ENCODE results near the gene SNN.

The SNN gene

GRCh38 chr16:11679941-11680911, 12.0 kb downstream of the SNN start:
- no peak for DNase-seq (ENCODE audit: low read depth)

GRCh38 chr16:11681556-11681955, 13.3 kb downstream of the SNN start:
- no peak for DNase-seq (ENCODE audit: low read depth)

DNA sequence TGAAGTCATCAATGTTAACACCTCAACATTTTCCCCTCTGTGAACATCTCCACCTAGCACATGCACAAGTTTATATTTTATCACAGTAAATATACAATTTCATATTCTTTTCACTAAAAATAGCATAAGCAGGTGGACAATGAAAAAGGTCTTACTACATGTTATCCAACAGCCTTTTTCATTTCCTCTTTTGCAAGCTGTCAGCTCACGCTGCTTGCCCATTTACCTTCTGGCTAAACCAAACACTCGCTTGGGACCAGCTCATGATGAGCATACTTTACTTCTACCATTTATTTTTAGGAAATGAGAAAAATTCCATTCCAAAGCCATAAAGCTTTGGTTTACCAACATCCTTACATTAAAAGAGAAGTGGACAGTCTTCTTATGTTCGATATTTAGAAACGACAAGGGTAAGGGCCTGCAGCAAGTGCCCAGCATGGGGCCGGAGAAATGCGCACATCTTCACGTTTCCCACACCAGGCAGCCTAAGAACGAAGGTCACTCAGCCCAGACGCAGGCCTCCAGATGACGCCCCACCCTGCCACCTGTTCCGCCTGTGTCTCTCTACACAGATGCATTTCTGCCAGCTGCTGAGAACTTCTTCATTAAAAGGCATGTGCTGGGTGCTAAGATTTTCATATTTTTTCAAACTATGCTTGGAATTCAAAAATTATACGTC, 13.9 kb downstream of the SNN start:
- no peak for DNase-seq (ENCODE audit: low read depth)

DNA sequence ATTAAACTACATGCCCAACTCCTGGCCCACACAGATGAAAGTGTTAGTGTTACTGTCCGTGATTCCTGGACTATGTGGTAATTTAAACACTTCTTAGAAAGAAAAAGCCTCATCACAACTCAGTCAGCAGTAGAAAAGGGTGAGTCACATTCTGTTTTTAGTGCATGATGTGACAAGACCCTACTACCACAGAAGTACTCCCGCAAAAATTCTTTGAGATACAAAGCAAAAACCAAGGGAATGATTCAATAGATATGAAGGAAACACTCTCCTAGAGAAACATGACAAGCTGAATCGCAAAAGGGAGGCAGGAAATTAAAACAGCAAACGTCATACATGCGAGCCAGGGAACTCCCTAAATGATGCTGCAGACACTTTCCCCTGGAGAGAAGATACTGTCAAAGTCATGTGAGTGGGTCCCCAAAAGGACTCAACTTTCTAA, 14.4 kb downstream of the SNN start:
- peak; percentile 56 for DNase-seq (ENCODE audit: low read depth)

GRCh38 chr16:11683145-11683544, 14.9 kb downstream of the SNN start:
- DNase-seq (ENCODE audit: low read depth) = no peak

GRCh38 chr16:11684231-11685025, 16.2 kb downstream of the SNN start:
- DNase-seq (ENCODE audit: low read depth) = no peak

DNA sequence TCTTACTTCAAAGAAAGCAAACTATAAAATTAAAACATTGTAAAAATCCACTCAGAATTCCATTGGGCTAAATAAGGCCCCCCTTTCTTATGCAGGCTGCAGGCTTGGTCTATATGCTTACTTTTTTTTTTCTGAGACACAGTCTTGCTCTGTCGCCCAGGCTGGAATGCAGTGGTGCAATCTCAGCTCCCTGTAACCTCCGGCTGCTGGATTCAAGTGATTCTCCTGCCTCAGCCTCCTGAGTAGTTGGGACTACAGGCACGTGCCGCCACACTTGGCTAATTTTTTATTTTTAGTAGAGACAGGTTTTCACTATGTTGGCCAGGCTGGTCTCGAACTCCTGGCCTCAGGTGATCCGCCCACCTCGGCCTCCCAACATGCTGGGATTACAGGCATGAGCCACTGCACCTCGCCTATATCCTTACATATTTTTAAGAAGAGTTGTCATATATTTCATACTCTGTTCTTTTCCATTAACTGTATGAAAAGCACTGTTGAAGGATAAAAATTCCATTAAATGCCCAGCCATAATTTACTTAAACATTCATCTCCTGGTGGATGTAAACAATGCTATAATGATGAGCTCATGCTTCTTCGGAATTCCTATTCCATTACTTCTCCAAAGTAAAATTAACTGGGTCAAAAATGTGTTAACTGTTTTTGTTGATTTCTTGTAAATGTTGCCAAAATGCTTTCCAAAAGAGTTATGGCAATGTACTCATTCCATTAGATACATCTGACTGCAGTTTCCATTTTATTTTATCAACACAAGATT, 17.8 kb downstream of the SNN start:
- DNase-seq (ENCODE audit: low read depth) = peak; percentile 30

GRCh38 chr16:11686713-11687380, 18.6 kb downstream of the SNN start:
- DNase-seq (ENCODE audit: low read depth) = no peak

DNA sequence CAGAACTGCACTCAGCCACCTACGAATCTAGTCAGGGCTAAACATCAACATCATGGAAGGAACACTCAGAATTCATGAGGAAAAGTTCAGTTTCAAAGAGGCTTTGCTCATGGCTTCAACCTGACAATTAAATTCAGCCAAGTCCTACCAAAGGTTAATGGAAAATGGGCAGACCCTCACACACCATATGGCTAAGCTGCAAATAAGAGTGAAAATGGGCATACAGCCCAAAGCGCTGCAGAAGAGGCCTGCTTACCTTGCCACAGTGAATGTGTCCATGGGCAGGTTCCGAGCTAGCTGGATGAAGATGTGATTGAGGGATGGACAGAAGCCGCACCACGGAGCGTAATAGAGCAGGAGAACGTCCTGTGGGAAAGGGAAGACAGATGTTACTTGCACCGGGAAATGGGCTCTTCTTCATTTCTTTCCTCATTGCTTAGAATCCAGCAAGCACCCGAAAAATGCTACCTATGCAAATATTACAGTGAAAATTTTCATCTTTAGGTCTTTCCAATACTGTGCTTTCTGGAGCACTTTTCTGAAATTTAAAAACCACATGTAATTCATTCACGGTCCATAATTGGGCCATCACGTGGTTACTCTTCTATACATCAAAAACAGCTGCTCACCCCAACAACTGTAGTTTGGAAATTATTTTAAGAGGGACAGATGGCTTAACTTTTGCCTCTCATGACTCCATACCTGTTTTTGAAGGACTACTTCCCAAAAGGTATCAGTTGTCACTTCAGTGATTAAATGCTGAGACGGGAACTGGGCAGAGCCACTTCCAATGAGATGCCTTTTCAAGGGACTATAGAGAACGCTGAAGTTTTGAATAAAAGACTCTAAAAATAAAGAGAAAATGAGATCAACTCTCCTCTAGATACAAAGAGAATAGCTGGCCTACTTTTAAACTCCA, 19.6 kb downstream of the SNN start:
- no peak for DNase-seq (ENCODE audit: low read depth)

DNA sequence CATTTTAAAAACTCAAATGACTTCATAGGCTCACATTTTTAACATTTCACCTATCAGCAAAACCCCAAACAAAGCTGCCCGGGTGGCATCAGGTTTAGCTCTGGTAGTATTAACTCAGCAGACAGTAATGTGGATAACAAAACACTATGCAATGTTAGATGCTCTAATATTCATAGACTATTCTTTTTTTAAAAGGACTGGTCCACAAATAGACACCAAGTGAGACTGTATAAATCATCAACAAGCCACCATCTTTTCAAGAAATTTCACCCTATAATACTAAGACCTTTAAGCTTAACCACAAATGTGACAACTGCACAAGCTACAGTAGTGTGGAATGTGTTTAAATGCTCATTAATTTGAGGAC, 20.2 kb downstream of the SNN start:
- no peak for DNase-seq (ENCODE audit: low read depth)

GRCh38 chr16:11689031-11689840, 21.0 kb downstream of the SNN start:
- peak; percentile 30 for DNase-seq (ENCODE audit: low read depth)

DNA sequence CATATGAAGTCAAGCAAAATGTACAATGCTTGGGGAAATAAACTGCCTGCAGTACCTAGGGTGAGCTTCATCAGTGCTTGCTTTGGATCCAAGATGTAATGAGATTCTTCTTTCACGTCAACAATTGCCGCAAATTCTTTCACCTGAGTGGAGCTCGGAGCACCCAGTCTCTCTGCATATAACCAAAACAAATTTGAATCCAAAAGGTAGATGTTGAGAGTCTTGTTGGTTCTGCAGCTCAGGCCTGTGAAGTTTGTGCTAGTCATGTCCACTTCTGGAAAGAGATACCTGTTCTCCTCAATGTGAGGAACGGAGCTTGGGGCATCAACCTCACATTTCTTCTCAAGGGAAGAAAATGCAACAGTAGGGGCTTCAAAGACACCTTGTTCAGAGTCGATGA, 23.0 kb downstream of the SNN start:
- no peak for DNase-seq (ENCODE audit: low read depth)

GRCh38 chr16:11691771-11692170, 23.5 kb downstream of the SNN start:
- no peak for DNase-seq (ENCODE audit: low read depth)

- DNase-seq (ENCODE audit: low read depth) = no peak
Observed at GRCh38 chr16:11692171-11692570, 23.9 kb downstream of the SNN start.

DNA sequence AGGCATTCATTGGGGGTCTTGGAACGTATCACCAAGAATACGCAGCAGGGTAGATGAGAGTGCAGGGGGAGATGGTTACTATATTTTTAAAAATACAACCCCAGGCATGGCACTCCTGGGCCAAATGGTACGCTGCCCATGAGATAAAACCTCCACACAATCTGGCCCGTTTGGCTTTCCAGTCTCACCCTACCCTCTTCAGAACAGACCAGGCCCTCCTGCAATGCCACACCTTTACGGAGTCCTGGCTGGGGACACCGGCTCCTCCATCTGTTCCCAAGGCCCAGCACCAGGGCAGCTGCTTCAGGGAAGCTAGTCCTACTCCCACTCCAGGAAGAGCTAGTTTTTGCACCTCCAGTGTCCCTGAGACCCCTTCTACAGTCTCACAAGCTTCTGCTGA, 24.4 kb downstream of the SNN start:
- DNase-seq (ENCODE audit: low read depth) = no peak

DNA sequence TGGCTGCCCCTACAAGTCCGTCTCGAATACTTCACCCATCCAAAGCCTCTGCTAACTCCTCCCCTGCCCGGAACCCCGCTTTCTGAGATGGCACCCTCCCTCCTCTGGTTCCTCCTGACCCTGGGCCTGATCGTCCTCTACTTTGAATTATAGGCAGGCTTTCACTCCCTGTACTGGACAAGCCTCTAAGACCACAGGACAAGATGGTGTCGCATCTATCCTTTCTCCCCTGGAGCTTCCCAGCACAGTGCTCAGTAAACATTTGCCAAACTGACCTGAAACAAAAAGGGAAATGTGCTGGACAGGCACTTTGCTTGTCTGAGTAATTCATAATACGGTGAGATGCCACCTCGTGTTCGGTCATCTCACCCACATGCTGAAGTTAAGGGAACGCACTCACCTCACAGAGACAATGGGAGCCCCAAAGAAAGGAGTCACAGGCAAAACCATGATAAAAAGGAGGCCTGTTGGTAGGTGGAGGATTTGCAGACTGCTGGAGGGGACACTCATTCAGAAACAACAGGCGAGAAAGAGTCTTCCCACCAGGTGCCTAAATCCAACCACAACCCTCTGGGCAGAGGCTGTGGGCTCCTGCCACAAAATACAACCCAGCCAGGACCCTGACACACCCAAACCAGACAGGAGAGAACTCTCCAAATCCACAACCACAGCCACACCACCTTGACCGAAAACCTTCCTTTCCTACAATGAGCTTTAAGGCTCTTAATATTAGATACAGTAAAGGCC, 28.2 kb downstream of the SNN start:
- no peak for DNase-seq (ENCODE audit: low read depth)

DNA sequence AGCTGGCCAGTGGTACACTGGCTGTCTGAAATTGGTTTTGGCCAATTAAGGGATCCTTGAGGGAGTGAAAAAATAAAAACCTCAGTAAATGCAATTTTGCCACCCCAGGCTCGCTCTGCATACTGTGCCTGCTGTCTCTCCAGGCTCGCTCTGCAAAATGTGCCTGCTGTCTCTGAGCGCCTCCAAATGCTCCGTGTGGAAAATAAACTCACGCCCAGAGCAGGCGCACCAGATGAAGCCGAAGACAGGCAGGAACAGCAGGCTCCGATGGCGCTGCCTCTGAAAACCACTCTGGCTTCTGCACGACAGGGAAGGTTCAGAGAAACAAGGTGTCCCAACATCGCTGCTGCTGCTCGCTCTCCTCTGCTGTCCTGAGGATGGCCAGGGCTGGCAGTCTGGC, 29.1 kb downstream of the SNN start:
- no peak for DNase-seq (ENCODE audit: low read depth)

DNA sequence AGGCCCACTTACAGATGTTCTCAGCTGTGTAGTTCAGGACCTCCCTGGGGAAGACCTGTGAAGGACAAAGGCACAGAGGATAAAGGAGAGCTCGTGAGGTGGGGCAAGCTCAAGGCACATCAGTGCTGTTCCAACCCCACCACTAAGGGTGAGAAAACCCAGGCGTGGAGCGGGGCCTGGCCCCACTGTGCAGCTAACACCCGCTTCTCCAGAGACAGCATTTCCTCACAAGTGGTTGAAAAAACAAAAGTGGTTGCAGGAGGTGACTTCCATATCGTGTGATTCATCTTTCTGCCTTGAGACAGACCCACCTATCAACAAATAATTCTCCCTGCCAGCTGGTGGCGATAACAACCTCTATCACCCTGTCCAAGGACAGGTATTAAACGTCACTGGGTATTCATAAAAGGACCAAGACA, 30.0 kb downstream of the SNN start:
- no peak for DNase-seq (ENCODE audit: low read depth)

Measured in fibroblast of gingiva (primary cell).